Measurements from ENCODE around the gene MPND. TPM values are rescaled to one million over a fixed set of nuclear protein-coding genes. Genes with fewer than 3 reads are reported as not detected.

The MPND gene
- total RNA-seq, 2 experiments from 2014 or later = 12.6 to 18.0 TPM

GRCh38 chr19:4409123-4409933 lies 66.0 kb downstream of the MPND start:
- Mint-ChIP-seq H3K4me1 (peaks cover 16% of the 10 kb centered on the region), H3K9me3 (ENCODE audit: low read depth) (no peaks in the 10 kb centered on the region), H3K27me3 (no peaks in the 10 kb centered on the region), H3K4me3 (no peak overlapping the region), H3K27ac (no peak overlapping the region), H3K36me3 (ENCODE audit: low read depth) (peaks cover 62% of the 10 kb centered on the region)
- DNase-seq = no peak
- CTCF ChIA-PET = no interaction called here
- intact Hi-C loops (cut with DNase I, micrococcal nuclease) = loop anchor here in 1 of 2 experiments (10.0 kb wide), 2 partner anchors 505 to 1495 kb away; partner anchors contain the start of genes NDUFA11 and VMAC
- POLR2A ChIA-PET = interaction anchor here (0.7 to 0.9 kb wide), 2 partner anchors 9 to 40 kb away, joined by 4 read pairs; no protein-coding TSS in a partner anchor
- ATAC-seq = no peak

Other genes starting within 250 kb of the MPND start
- 100 to 1,000 TPM; 108 to 133 TPM for gene MAP2K2, start 219.4 kb upstream of the MPND start, total RNA-seq
- not detected for gene CREB3L3, start 189.9 kb upstream of the MPND start, total RNA-seq
- 10 to 100 TPM; 26.2 to 29.4 TPM for gene SIRT6, start 161.0 kb upstream of the MPND start, total RNA-seq
- 1 to 10 TPM; 1.1 to 1.3 TPM for gene ANKRD24, start 160.9 kb upstream of the MPND start, total RNA-seq
- 10 to 100 TPM; 14.5 to 16.8 TPM for gene EBI3, start 114.0 kb upstream of the MPND start, total RNA-seq
- gene YJU2, start 96.5 kb upstream of the MPND start, total RNA-seq = 10 to 100 TPM; 29.8 to 34.8 TPM
- gene SHD, start 64.3 kb upstream of the MPND start, total RNA-seq = not detected
- gene TMIGD2, start 41.2 kb upstream of the MPND start, total RNA-seq = 10 to 100 TPM; 15.8 to 16.1 TPM
- 10 to 100 TPM; 23.1 to 25.3 TPM for gene FSD1, start 39.0 kb upstream of the MPND start, total RNA-seq
- gene STAP2, start 4.7 kb upstream of the MPND start, total RNA-seq = 10 to 100 TPM; 11.0 to 11.5 TPM
- 10 to 100 TPM; 42.0 to 46.8 TPM for gene SH3GL1, start 57.0 kb downstream of the MPND start, total RNA-seq
- 10 to 100 TPM; 77.0 to 78.9 TPM for gene CHAF1A, start 59.1 kb downstream of the MPND start, total RNA-seq
- 10 to 100 TPM; 32.9 to 38.4 TPM for gene UBXN6, start 114.2 kb downstream of the MPND start, total RNA-seq
- 10 to 100 TPM; 50.5 to 68.1 TPM for gene HDGFL2, start 128.7 kb downstream of the MPND start, total RNA-seq
- gene PLIN4, start 174.9 kb downstream of the MPND start, total RNA-seq = not detected
- gene PLIN5, start 191.7 kb downstream of the MPND start, total RNA-seq = not detected
- gene LRG1, start 196.5 kb downstream of the MPND start, total RNA-seq = under 1 TPM; 0.35 to 0.57 TPM
- gene SEMA6B, start 216.1 kb downstream of the MPND start, total RNA-seq = not detected

Data from activated CD4-positive, alpha-beta T cell treated with anti-CD3 and anti-CD28 coated beads for 36 hours (primary cell).